OCI-LY3 (cell line): ENCODE data around the gene LINGO1.

Experiments
- H2AFZ ChIP-seq: fragments of 200-600, 300-600 bp; shearing (Covaris generic); 2 replicates; pipeline ENCODE4 v1.6.0; 2014; ENCODE audit warnings: antibody characterized with exemption, low read depth, low read length
- H3K27ac ChIP-seq: fragments of 200-600, 300-600 bp; sonication (generic); 2 replicates; pipeline ENCODE4 v1.5.1; 2014; ENCODE audit warnings: mild to moderate bottlenecking, low read length, moderate library complexity, mixed read lengths
- H3K27me3 ChIP-seq: fragments of 200-600, 300-600 bp; sonication (generic); 2 replicates; pipeline ENCODE4 v1.6.1; 2014; ENCODE audit warnings: low read depth, low read length, mixed read lengths
- H3K36me3 ChIP-seq: fragments of 200-600, 300-600 bp; sonication (generic); replicated peaks from 2 replicates; pipeline ENCODE3; 2014; ENCODE audit warnings: low read depth, low read length, mixed read lengths
- H3K4me1 ChIP-seq: fragments of 300-600, 200-600 bp; sonication (generic); 2 replicates; pipeline ENCODE4 v1.6.1; 2014; ENCODE audit warnings: low read length, mixed read lengths
- H3K4me2 ChIP-seq: fragments of 200-600, 300-600 bp; sonication (generic); 2 replicates; pipeline ENCODE4 v1.6.1; 2014; ENCODE audit warnings: low read length, mixed read lengths
- H3K4me3 ChIP-seq: fragments of 300-600, 200-600 bp; sonication (generic); 2 replicates; pipeline ENCODE4 v1.5.1; 2014; ENCODE audit warnings: antibody characterized with exemption, mild to moderate bottlenecking, low read length, moderate library complexity
- H3K79me2 ChIP-seq: fragments of 300-600, 200-600 bp; shearing (Covaris generic); 2 replicates; pipeline ENCODE4 v1.6.1; 2014; ENCODE audit warnings: mild to moderate bottlenecking, low read length, mixed read lengths
- H3K9ac ChIP-seq: fragments of 300-600, 200-600 bp; shearing (Covaris generic); 2 replicates; pipeline ENCODE4 v1.6.0; 2014; ENCODE audit warnings: mild to moderate bottlenecking, low read length, moderate library complexity
- H3K9me3 ChIP-seq: fragments of 200-600, 300-600 bp; shearing (Covaris generic); 2 replicates; pipeline ENCODE4 v1.6.1; 2014; ENCODE audit warnings: low read length, mixed read lengths; ENCODE audit not compliant: insufficient read depth
- H4K20me1 ChIP-seq: fragments of 200-600, 300-600 bp; sonication (generic); 2 replicates; pipeline ENCODE4 v1.6.1; 2016; ENCODE audit warnings: low read length, mixed read lengths; ENCODE audit not compliant: insufficient read depth
- EZH2phosphoT487 ChIP-seq: fragments of 200-600 bp; shearing (Covaris generic); IDR thresholded peaks from 2 replicates; pipeline ENCODE4 v1.6.1; 2018; ENCODE audit warnings: antibody characterized with exemption, mixed run types, low read depth
- TF ChIP-seq, protein P1 (sequence below): fragments of 200-600, 300-600 bp; sonication (generic); IDR thresholded peaks from 2 replicates; pipeline ENCODE4 v1.5.1; 2014; ENCODE audit warnings: antibody characterized with exemption, low read length, low read depth

Gene LINGO1

DNA sequence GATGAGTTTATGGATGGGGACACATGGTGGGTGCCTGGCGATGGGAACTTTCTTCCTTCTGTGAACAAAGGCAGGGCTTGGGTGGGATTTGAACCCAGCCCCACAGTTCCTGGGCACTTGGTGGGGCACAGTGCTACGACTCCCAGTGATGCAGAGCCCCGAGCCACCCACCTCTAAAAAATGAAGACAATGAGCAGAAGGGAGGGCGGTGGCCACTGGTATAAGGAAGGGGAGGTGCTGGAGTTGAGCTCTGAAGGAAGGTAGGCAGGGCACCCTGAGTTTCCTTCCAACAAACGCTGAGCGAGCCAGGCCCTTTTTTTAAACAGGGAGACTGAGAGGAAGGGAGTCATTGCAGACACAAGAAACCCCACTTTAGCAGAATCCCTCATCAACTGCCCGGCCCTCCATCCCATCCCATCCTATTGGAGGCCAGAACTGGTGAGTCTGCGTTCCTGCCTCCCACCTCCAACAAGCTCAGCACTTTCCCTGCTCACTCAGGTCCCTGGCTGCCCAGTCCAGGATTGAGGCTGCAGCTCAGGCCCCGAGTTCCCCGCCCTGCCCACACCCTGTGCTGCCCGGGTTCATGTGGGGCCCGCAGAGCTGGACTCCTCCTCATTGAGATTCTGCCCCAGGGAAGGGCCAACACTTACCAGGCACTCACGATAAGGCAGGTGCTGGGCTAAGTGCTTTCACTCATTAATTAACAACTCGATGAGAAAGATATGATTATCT is 57.3 kb downstream of the LINGO1 start:
- H3K9me3 ChIP-seq = no peaks in the 10 kb centered on the region
- no peaks in the 10 kb centered on the region for H3K36me3 ChIP-seq
- H3K4me2 ChIP-seq = no peak overlapping the region
- no peak overlapping the region for H3K4me3 ChIP-seq
- no peak overlapping the region for H2AFZ ChIP-seq
- H3K4me1 ChIP-seq = no peaks in the 10 kb centered on the region
- no peak overlapping the region for H3K9ac ChIP-seq
- H4K20me1 ChIP-seq = no peaks in the 10 kb centered on the region
- no peak overlapping the region for H3K27ac ChIP-seq
- no peaks in the 10 kb centered on the region for H3K79me2 ChIP-seq
- peaks cover 12% of the 10 kb centered on the region for H3K27me3 ChIP-seq
- TF ChIP-seq, protein P1, sequence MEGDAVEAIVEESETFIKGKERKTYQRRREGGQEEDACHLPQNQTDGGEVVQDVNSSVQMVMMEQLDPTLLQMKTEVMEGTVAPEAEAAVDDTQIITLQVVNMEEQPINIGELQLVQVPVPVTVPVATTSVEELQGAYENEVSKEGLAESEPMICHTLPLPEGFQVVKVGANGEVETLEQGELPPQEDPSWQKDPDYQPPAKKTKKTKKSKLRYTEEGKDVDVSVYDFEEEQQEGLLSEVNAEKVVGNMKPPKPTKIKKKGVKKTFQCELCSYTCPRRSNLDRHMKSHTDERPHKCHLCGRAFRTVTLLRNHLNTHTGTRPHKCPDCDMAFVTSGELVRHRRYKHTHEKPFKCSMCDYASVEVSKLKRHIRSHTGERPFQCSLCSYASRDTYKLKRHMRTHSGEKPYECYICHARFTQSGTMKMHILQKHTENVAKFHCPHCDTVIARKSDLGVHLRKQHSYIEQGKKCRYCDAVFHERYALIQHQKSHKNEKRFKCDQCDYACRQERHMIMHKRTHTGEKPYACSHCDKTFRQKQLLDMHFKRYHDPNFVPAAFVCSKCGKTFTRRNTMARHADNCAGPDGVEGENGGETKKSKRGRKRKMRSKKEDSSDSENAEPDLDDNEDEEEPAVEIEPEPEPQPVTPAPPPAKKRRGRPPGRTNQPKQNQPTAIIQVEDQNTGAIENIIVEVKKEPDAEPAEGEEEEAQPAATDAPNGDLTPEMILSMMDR = no peak
- TF ChIP-seq EZH2phosphoT487 = no peak

DNA sequence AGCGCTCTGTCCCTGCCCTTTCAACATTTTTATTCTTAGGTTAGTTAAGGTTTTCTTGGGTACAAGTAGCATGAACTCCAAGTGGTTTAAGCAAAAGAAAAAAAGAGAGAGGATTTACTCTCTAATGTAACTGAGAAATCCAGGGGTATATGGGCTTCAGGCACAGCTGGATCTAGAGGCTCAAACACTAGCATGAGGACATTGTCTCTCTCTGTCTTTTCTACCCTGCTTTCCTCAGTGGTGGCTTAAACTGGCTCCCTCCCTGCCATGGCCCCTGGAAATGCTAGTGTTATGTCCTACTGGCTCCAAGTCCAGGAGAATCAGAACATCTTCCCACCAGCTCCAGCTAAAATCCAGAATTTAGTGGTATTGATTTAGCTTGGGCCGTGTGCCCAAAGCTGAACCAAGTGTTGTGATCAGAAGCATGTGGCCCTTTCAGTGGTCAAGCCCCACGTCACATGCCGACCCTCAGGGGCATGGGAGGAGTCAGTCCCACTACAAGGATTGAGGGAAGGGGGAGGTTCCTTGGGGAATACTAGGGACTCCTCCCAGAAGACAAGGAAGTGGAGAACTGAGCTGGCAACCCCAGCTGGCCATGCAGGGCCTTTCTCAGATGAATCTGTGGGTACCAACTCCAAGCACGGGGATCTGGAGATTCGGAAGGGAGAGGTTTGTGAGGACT is 58.0 kb downstream of the LINGO1 start:
- Histone ChIP-seq H2AFZ (no peak overlapping the region), H3K27me3 (peaks cover 12% of the 10 kb centered on the region), H3K9ac (no peak overlapping the region), H3K36me3 (no peaks in the 10 kb centered on the region), H3K4me1 (no peaks in the 10 kb centered on the region), H4K20me1 (no peaks in the 10 kb centered on the region), H3K4me3 (no peak overlapping the region), H3K4me2 (no peak overlapping the region), H3K79me2 (no peaks in the 10 kb centered on the region), H3K9me3 (no peaks in the 10 kb centered on the region), H3K27ac (no peak overlapping the region)
- no peak for TF ChIP-seq EZH2phosphoT487
- TF ChIP-seq, protein P1 = no peak

DNA sequence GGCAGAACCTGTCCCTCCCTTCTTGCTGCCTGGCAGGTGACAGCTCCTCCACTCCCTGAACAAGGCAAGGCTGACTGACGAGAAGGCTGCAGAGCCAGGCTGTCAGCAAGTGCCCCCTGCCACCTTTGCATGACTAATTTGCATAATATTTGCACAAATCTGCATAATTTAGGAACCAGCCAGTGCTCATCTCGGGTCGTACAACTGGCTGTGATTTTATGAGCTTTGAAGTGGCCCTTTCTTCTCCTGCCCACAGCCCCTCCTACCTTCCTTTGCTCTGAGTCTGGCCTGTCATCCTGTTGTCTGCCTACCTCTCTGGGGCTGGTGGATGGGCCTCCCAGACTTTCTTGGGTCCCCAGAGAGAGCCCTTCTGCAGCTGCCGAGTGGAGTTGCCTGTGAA is 58.9 kb downstream of the LINGO1 start:
- Histone ChIP-seq H3K27me3 (peaks cover 12% of the 10 kb centered on the region), H4K20me1 (no peaks in the 10 kb centered on the region), H3K4me3 (no peak overlapping the region), H3K4me2 (no peak overlapping the region), H3K9ac (no peak overlapping the region), H3K36me3 (no peaks in the 10 kb centered on the region), H3K27ac (no peak overlapping the region), H3K79me2 (no peaks in the 10 kb centered on the region), H3K4me1 (no peaks in the 10 kb centered on the region), H2AFZ (no peak overlapping the region), H3K9me3 (no peaks in the 10 kb centered on the region)
- TF ChIP-seq, protein P1 = no peak
- no peak for TF ChIP-seq EZH2phosphoT487

DNA sequence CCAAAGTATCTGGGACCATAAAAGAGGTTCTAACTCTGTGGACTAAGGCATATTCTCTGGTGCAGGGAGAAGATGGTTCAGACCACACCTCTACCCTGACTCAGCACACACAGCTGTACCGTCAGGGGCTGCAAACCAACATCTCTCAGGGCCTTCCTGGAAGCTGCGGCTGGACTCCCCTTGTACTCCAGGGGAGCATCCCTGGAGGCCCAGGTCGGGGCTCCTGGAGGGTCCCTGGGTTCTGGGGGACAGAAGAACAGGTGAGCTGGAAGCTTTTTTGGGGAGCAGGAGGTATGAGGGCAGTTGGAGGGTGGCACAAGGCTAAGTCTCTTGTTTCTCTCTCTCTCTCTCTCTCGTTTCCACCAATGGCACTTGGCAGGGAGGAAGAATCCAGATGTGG is 60.5 kb downstream of the LINGO1 start:
- H3K9me3 ChIP-seq = no peaks in the 10 kb centered on the region
- H3K4me2 ChIP-seq = no peak overlapping the region
- H3K4me1 ChIP-seq = no peaks in the 10 kb centered on the region
- H3K79me2 ChIP-seq = no peaks in the 10 kb centered on the region
- H3K27ac ChIP-seq = no peak overlapping the region
- H3K36me3 ChIP-seq = no peaks in the 10 kb centered on the region
- no peaks in the 10 kb centered on the region for H4K20me1 ChIP-seq
- H3K4me3 ChIP-seq = no peak overlapping the region
- H3K27me3 ChIP-seq = peaks cover 12% of the 10 kb centered on the region
- H2AFZ ChIP-seq = no peak overlapping the region
- TF ChIP-seq, protein P1 = no peak
- TF ChIP-seq EZH2phosphoT487 = no peak
- H3K9ac ChIP-seq = no peak overlapping the region
